A549 treated with AZD9567 at 1 μM for 4 hours (cell line): ENCODE results near the gene RAMP2. TPM values are rescaled to one million over a fixed set of nuclear protein-coding genes. Genes with fewer than 3 reads are reported as not detected.

Experiments
- total RNA-seq: library from RNA; stranded (reverse); fragments of 200-300 nt; extraction: Qiagen RNA extraction; gene quantifications from 5 replicates; pipeline ENCODE4 v1.2.3, GENCODE V29; 2022; ENCODE audit not compliant: insufficient read depth

RAMP2 gene
- 0.37 to 0.91 TPM (median 0.82 TPM) in 4 of 5 replicates, not detected in the other for total RNA-seq

GRCh38 chr17:42760652-42761581 lies at the start of gene RAMP2:
Gene RAMP2 (plus strand): TSS chr17:42761227. CDS start chr17:42761262, 35 bp downstream.

GRCh38 chr17:42744806-42745617 lies 16.0 kb upstream of the RAMP2 start, which contains the start of gene EZH1:
Gene EZH1 (minus strand): TSS chr17:42745040. CDS start chr17:42728941, 16,099 bp downstream.

GRCh38 chr17:42773290-42774035 lies 12.4 kb downstream of the RAMP2 start, which contains the start of gene VPS25:
Gene VPS25 (plus strand): TSS chr17:42773449. CDS start chr17:42773476, 27 bp downstream.

GRCh38 chr17:42779936-42780850 lies 19.2 kb downstream of the RAMP2 start, which contains the start of gene WNK4:
Gene WNK4 (plus strand): TSS chr17:42780610. CDS start chr17:42780699, 89 bp downstream.

GRCh38 chr17:42798383-42799380 lies 37.7 kb downstream of the RAMP2 start, which contains the start of the genes CNTD1 and COA3:
Gene CNTD1 (plus strand): TSS chr17:42798861. CDS start chr17:42799068, 207 bp downstream.
Gene COA3 (minus strand): TSS chr17:42798704. CDS start chr17:42798681, 23 bp downstream.

Other genes starting within 250 kb of the RAMP2 start
- 30.0 to 49.1 TPM (median 45.8 TPM) in 5 replicates for gene NAGLU, start 225.0 kb upstream of the RAMP2 start, total RNA-seq
- 1.4 to 1.8 TPM (median 1.7 TPM) in 4 of 5 replicates, not detected in the other for gene HSD17B1, start 208.3 kb upstream of the RAMP2 start, total RNA-seq
- gene COASY, start 199.1 kb upstream of the RAMP2 start, total RNA-seq: 96.7 to 132 TPM (median 120 TPM) in 5 replicates
- gene MLX, start 194.1 kb upstream of the RAMP2 start, total RNA-seq: 60.3 to 64.2 TPM (median 63.2 TPM) in 5 replicates
- gene PSMC3IP, start 183.5 kb upstream of the RAMP2 start, total RNA-seq: 33.7 to 40.5 TPM (median 36.2 TPM) in 5 replicates
- 26.7 to 33.0 TPM (median 28.0 TPM) in 5 replicates for gene RETREG3, start 151.9 kb upstream of the RAMP2 start, total RNA-seq
- 143 to 167 TPM (median 150 TPM) in 5 replicates for gene TUBG1, start 151.5 kb upstream of the RAMP2 start, total RNA-seq
- gene TUBG2, start 101.9 kb upstream of the RAMP2 start, total RNA-seq: 17.8 to 25.5 TPM (median 24.6 TPM) in 5 replicates
- gene PLEKHH3, start 84.2 kb upstream of the RAMP2 start, total RNA-seq: 14.7 to 17.2 TPM (median 15.3 TPM) in 5 replicates
- 0.25 to 2.1 TPM (median 0.44 TPM) in 5 replicates for gene CCR10, start 79.4 kb upstream of the RAMP2 start, total RNA-seq
- 5.1 to 6.3 TPM (median 5.7 TPM) in 5 replicates for gene CNTNAP1, start 78.7 kb upstream of the RAMP2 start, total RNA-seq
- gene EZH1, start 16.2 kb upstream of the RAMP2 start, total RNA-seq: 6.6 to 12.7 TPM (median 12.2 TPM) in 5 replicates
- gene VPS25, start 12.2 kb downstream of the RAMP2 start, total RNA-seq: 120 to 147 TPM (median 124 TPM) in 5 replicates
- gene WNK4, start 19.4 kb downstream of the RAMP2 start, total RNA-seq: 1.3 to 2.0 TPM (median 1.8 TPM) in 4 of 5 replicates, not detected in the other
- gene COA3, start 37.5 kb downstream of the RAMP2 start, total RNA-seq: 123 to 134 TPM (median 124 TPM) in 5 replicates
- gene CNTD1, start 37.6 kb downstream of the RAMP2 start, total RNA-seq: 0.06 to 0.19 TPM (median 0.06 TPM) in 4 of 5 replicates, not detected in the other
- gene BECN1, start 63.1 kb downstream of the RAMP2 start, total RNA-seq: 77.7 to 99.1 TPM (median 84.7 TPM) in 5 replicates
- 223 to 270 TPM (median 236 TPM) in 5 replicates for gene PSME3, start 72.2 kb downstream of the RAMP2 start, total RNA-seq
- gene AOC2, start 83.4 kb downstream of the RAMP2 start, total RNA-seq: 0.77 to 3.0 TPM (median 2.4 TPM) in 5 replicates
- 1.2 to 2.0 TPM (median 1.5 TPM) in 5 replicates for gene AOC3, start 90.0 kb downstream of the RAMP2 start, total RNA-seq
- not detected in 5 replicates for gene G6PC1, start 139.6 kb downstream of the RAMP2 start, total RNA-seq
- 53.9 to 60.7 TPM (median 58.3 TPM) in 5 replicates for gene AARSD1, start 203.2 kb downstream of the RAMP2 start, total RNA-seq
- gene PTGES3L, start 218.9 kb downstream of the RAMP2 start, total RNA-seq: 0.64 to 1.4 TPM (median 1.1 TPM) in 4 of 5 replicates, not detected in the other
- 18.0 to 20.9 TPM (median 20.3 TPM) in 5 replicates for gene RUNDC1, start 219.3 kb downstream of the RAMP2 start, total RNA-seq
- gene RPL27, start 237.2 kb downstream of the RAMP2 start, total RNA-seq: 2,997 to 4,045 TPM (median 3,077 TPM) in 5 replicates
- gene IFI35, start 245.6 kb downstream of the RAMP2 start, total RNA-seq: 15.9 to 20.5 TPM (median 17.9 TPM) in 5 replicates